GM23338 (cell line): Measurements from ENCODE around the gene ONECUT1.

ENCODE experiments used
- CTCF ChIP-seq, 2 experiments: fragments of 200-600 bp in 1 of 2; sonication (generic) in 1 of 2; conservative IDR thresholded peaks; 2 replicates each; pipeline versions ENCODE4 v1.5.1 to v1.6.1; 2016 to 2017; ENCODE audit warnings: antibody characterized with exemption in 2 of 2, low read depth in 2 of 2, mild to moderate bottlenecking in 2 of 2, moderate library complexity in 1 of 2
- POLR2AphosphoS5 ChIP-seq: IDR thresholded peaks from 2 replicates; pipeline ENCODE4 v1.6.1; 2016; ENCODE audit warnings: antibody characterized with exemption, low read depth

GRCh38 chr15:52799145-52799811 is 9.1 kb upstream of the ONECUT1 start:
- no peak for TF ChIP-seq CTCF (conservative IDR thresholded peaks at IDR 0.05; ENCODE audit: low read depth in 2 of 2)
- TF ChIP-seq POLR2AphosphoS5, result no peak
